ENCODE data around the gene SLC35F4.

- TF ChIP-seq CTCF (IDR thresholded peaks at IDR 0.05; ENCODE audit: poor library complexity) (no peak), EZH2phosphoT487 (IDR thresholded peaks at IDR 0.05; ENCODE audit: low read depth, severe bottlenecking, unreplicated experiment) (no peak)
These were observed 94.1 kb downstream of the SLC35F4 start for GRCh38 chr14:57771801-57772200.
